Fibroblast of pulmonary artery (primary cell): Measurements from ENCODE around the gene ETV3.

Experiments used
- DNase-seq: peaks from one replicate; pipeline ENCODE4 v3.0.0-alpha.2; 2010; ENCODE audit warnings: low read depth
- H3K4me3 ChIP-seq: replicated peaks from 2 replicates; pipeline ENCODE4 v1.5.1; 2011; ENCODE audit warnings: low read depth, mild to moderate bottlenecking, control low read depth, low read length, moderate library complexity
- TF ChIP-seq, protein P1 (sequence below): IDR thresholded peaks from 2 replicates; pipeline ENCODE4 v1.5.1; 2011; ENCODE audit warnings: mild to moderate bottlenecking, control low read depth, low read length, inconsistent platforms; ENCODE audit errors: missing control alignments

Gene ETV3

GRCh38 chr1:157080714-157081113, 57.5 kb downstream of the ETV3 start:
- TF ChIP-seq, protein P1, sequence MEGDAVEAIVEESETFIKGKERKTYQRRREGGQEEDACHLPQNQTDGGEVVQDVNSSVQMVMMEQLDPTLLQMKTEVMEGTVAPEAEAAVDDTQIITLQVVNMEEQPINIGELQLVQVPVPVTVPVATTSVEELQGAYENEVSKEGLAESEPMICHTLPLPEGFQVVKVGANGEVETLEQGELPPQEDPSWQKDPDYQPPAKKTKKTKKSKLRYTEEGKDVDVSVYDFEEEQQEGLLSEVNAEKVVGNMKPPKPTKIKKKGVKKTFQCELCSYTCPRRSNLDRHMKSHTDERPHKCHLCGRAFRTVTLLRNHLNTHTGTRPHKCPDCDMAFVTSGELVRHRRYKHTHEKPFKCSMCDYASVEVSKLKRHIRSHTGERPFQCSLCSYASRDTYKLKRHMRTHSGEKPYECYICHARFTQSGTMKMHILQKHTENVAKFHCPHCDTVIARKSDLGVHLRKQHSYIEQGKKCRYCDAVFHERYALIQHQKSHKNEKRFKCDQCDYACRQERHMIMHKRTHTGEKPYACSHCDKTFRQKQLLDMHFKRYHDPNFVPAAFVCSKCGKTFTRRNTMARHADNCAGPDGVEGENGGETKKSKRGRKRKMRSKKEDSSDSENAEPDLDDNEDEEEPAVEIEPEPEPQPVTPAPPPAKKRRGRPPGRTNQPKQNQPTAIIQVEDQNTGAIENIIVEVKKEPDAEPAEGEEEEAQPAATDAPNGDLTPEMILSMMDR = no peak
- no peak overlapping the region for H3K4me3 ChIP-seq
- DNase-seq = no peak

GRCh38 chr1:157077394-157077793, 60.8 kb downstream of the ETV3 start:
- TF ChIP-seq, protein P1 = no peak
- DNase-seq = no peak
- H3K4me3 ChIP-seq = no peak overlapping the region

DNA sequence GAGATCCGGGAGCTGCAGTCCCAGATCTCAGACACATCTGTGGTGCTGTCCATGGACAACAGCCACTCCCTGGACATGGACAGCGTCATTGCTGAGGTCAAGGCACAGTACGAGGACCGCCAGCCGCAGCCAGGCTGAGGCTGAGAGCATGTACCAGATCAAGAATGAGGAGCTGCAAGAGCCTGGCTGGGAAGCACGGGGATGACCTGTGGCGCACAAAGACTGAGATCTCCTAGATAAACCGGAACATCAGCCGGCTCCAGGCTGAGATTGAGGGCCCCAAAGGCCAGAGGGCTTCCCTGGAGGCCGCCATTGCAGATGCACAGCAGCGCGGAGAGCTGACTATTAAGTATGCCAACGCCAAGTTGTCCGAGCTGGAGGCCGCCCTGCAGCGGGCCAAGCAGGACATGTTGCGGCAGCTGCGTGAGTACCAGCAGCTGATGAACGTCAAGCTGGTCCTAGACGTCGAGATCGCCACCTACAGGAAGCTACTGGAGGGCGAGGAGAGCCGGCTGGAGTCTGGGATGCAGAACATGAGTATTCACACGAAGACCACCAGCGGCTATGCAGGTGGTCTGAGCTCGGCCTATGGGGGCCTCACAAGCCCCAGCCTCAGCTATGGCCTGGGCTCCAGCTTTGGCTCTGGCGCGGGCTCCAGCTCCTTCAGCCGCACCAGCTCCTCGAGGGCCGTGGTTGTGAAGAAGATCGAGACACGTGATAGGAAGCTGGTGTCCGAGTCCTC, 64.1 kb downstream of the ETV3 start:
- no peak overlapping the region for H3K4me3 ChIP-seq
- DNase-seq = peak; percentile 82
- TF ChIP-seq, protein P1 = peak; percentile 65
